ENCODE data around the gene PLAAT1.

The PLAAT1 gene

GRCh38 chr3:193214445-193214844 is 26.6 kb upstream of the PLAAT1 start:
- no peak for DNase-seq (ENCODE audit: low read depth, low spot score)
- H3K36me3 ChIP-seq (ENCODE audit: insufficient read depth, low read length): no peaks in the 10 kb centered on the region
- TF ChIP-seq EZH2 (IDR thresholded peaks at IDR 0.05): no peak
- no peak for TF ChIP-seq FOXP2 (optimal IDR thresholded peaks at IDR 0.05; ENCODE audit: control extremely low read depth, extremely low read length, insufficient read depth)
- TF ChIP-seq POLR2AphosphoS5 (IDR thresholded peaks at IDR 0.05; ENCODE audit: borderline replicate concordance, low read depth, low read length): no peak

DNA sequence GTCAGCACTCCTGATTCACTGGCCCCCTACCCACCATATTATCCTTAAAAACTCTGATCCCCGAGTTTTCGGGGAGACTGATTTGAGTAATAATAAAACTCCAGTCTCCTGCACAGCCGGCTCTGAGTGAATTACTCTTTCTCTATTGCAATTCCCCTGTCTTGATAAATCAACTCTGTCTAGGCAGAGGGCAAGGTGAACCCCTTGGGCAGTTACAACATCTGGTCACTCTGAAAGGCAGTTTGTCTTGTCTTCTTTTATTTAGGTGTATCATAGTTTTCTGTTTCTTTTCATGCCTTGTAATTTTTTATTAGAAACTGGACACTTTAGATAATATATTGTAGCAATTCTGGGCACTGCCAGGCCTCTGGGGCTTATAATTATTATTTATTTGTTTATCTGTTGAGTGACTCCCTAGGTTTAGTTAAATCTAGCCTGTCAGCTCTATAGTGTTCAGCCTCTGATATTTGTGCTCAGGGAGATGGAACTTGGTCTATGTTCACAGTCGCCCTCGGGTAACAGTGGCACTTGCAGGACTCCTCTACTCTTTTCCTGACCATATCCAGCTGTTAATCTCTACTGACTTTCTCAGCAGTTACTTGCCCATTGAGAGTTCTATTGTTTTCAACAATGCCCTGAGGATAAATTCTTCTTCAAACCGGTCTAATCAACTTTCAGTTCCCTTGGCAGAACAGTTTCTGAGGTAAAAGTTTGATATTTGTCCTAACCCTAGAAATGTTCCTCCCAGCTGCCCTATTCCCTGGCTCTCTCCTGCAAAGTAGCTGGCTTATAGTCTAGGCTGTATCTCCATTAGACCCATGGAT is 15.5 kb upstream of the PLAAT1 start:
- no peak for TF ChIP-seq FOXP2 (optimal IDR thresholded peaks at IDR 0.05; ENCODE audit: control extremely low read depth, extremely low read length, insufficient read depth)
- TF ChIP-seq EZH2 (IDR thresholded peaks at IDR 0.05): no peak
- Histone ChIP-seq H3K27ac (no peak overlapping the region), H3K9ac (ENCODE audit: insufficient read length) (no peak overlapping the region)

More at GRCh38 chr3:193214445-193214844, 26.6 kb upstream of the PLAAT1 start:
- Histone ChIP-seq H3K9ac (ENCODE audit: insufficient read length) (no peak overlapping the region), H3K4me3 (no peak overlapping the region), H3K27ac (no peak overlapping the region), H3K9me3 (ENCODE audit: low read depth, low read length) (no peaks in the 10 kb centered on the region)

GRCh38 chr3:193228206-193228605 is 12.8 kb upstream of the PLAAT1 start:
- DNase-seq (ENCODE audit: low read depth, low spot score): no peak
- Histone ChIP-seq H3K9me3 (ENCODE audit: low read depth, low read length) (no peaks in the 10 kb centered on the region), H3K27ac (no peak overlapping the region), H3K9ac (ENCODE audit: insufficient read length) (no peak overlapping the region), H3K36me3 (ENCODE audit: insufficient read depth, low read length) (no peaks in the 10 kb centered on the region), H3K4me3 (no peak overlapping the region)
- TF ChIP-seq EZH2 (IDR thresholded peaks at IDR 0.05) (no peak), FOXP2 (optimal IDR thresholded peaks at IDR 0.05; ENCODE audit: control extremely low read depth, extremely low read length, insufficient read depth) (no peak), POLR2AphosphoS5 (IDR thresholded peaks at IDR 0.05; ENCODE audit: borderline replicate concordance, low read depth, low read length) (no peak)

More for the DNA sequence above, 15.5 kb upstream of the PLAAT1 start:
- Histone ChIP-seq H3K36me3 (ENCODE audit: insufficient read depth, low read length) (no peaks in the 10 kb centered on the region), H3K4me3 (no peak overlapping the region), H3K9me3 (ENCODE audit: low read depth, low read length) (no peaks in the 10 kb centered on the region)
- no peak for DNase-seq (ENCODE audit: low read depth, low spot score)

GRCh38 chr3:193229851-193230420 is 11.1 kb upstream of the PLAAT1 start:
- Histone ChIP-seq H3K4me3 (no peak overlapping the region), H3K9ac (ENCODE audit: insufficient read length) (no peak overlapping the region), H3K9me3 (ENCODE audit: low read depth, low read length) (no peaks in the 10 kb centered on the region), H3K36me3 (ENCODE audit: insufficient read depth, low read length) (no peaks in the 10 kb centered on the region), H3K27ac (no peak overlapping the region)
- TF ChIP-seq POLR2AphosphoS5 (IDR thresholded peaks at IDR 0.05; ENCODE audit: borderline replicate concordance, low read depth, low read length): no peak
- no peak for TF ChIP-seq EZH2 (IDR thresholded peaks at IDR 0.05)
- no peak for TF ChIP-seq FOXP2 (optimal IDR thresholded peaks at IDR 0.05; ENCODE audit: control extremely low read depth, extremely low read length, insufficient read depth)
- DNase-seq (ENCODE audit: low read depth, low spot score): no peak

DNA sequence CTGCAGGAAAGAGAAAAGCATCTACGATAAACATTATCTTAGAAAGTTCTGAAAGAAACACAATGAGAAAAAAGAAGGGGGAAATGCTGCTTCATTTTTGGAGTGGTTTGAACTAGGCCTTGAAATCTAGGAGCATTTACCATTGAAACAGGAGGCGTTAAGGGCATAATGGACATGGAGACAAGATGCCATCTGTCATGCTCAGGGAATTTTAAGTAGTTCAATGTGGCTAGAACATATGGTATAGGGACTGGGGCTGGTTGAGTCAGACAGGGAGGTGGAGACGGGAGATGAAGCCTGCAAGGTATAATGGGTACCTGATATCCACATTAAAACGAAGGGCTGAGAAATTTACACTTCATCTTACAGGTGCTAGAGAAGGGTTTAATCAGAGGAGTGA is 10.4 kb upstream of the PLAAT1 start:
- TF ChIP-seq POLR2AphosphoS5 (IDR thresholded peaks at IDR 0.05; ENCODE audit: borderline replicate concordance, low read depth, low read length): no peak
- no peak for TF ChIP-seq EZH2 (IDR thresholded peaks at IDR 0.05)
- TF ChIP-seq FOXP2 (optimal IDR thresholded peaks at IDR 0.05; ENCODE audit: control extremely low read depth, extremely low read length, insufficient read depth): no peak
- no peak for DNase-seq (ENCODE audit: low read depth, low spot score)
- no peaks in the 10 kb centered on the region for H3K36me3 ChIP-seq (ENCODE audit: insufficient read depth, low read length)
- H3K9ac ChIP-seq (ENCODE audit: insufficient read length): no peak overlapping the region
- no peak overlapping the region for H3K4me3 ChIP-seq
- no peak overlapping the region for H3K27ac ChIP-seq
- no peaks in the 10 kb centered on the region for H3K9me3 ChIP-seq (ENCODE audit: low read depth, low read length)

DNA sequence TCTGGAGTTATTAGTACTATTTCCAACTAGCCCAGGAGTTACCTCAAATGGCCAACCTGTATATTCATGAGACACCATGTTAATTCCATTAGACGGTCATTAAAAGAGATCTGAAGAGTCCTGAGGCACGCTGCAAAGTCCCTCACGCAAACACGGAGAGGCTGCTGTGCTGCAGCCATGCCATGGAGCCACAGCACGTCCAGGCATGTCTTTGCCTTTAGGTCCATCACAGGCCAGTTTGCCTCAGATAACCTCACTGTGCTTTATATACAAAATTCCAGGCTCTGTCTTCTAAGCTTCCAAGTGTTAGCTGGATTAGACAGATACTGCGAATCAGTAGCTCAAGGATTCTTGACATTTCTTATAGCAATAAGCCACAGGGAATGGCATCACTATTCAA is 9.8 kb upstream of the PLAAT1 start:
- DNase-seq (ENCODE audit: low read depth, low spot score): no peak
- H3K9ac ChIP-seq (ENCODE audit: insufficient read length): no peak overlapping the region

DNA sequence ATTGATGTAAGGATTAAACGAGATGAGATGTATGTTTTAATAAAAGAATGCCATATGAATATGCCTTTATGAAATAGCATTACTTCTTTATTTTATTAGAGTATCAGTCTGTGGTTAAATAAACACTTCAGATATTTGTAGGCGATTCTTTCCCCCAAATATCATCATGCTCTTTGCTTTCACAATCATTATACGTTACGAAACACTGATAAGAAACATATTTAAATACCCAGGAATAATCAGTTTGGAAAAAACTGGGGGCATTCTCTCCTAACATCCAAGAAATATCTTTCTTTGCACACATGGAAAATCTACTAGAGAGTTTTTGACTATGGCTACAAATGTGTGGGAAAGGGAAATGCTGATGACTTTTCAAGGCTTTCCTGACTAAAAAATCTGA is 4.4 kb upstream of the PLAAT1 start:
- Histone ChIP-seq H3K9ac (ENCODE audit: insufficient read length) (no peak overlapping the region), H3K4me3 (peak overlapping the region; percentile 37), H3K9me3 (ENCODE audit: low read depth, low read length) (no peaks in the 10 kb centered on the region), H3K36me3 (ENCODE audit: insufficient read depth, low read length) (no peaks in the 10 kb centered on the region), H3K27ac (peak overlapping the region; percentile 6; the same call in 1 of the 2 replicates)
- no peak for DNase-seq (ENCODE audit: low read depth, low spot score)
- TF ChIP-seq EZH2 (IDR thresholded peaks at IDR 0.05): no peak
- TF ChIP-seq FOXP2 (optimal IDR thresholded peaks at IDR 0.05; ENCODE audit: control extremely low read depth, extremely low read length, insufficient read depth): no peak
- no peak for TF ChIP-seq POLR2AphosphoS5 (IDR thresholded peaks at IDR 0.05; ENCODE audit: borderline replicate concordance, low read depth, low read length)

More for the DNA sequence above, 9.8 kb upstream of the PLAAT1 start:
- H3K9me3 ChIP-seq (ENCODE audit: low read depth, low read length): no peaks in the 10 kb centered on the region
- no peak for TF ChIP-seq EZH2 (IDR thresholded peaks at IDR 0.05)
- H3K27ac ChIP-seq: no peak overlapping the region
- H3K4me3 ChIP-seq: no peak overlapping the region
- no peaks in the 10 kb centered on the region for H3K36me3 ChIP-seq (ENCODE audit: insufficient read depth, low read length)

DNA sequence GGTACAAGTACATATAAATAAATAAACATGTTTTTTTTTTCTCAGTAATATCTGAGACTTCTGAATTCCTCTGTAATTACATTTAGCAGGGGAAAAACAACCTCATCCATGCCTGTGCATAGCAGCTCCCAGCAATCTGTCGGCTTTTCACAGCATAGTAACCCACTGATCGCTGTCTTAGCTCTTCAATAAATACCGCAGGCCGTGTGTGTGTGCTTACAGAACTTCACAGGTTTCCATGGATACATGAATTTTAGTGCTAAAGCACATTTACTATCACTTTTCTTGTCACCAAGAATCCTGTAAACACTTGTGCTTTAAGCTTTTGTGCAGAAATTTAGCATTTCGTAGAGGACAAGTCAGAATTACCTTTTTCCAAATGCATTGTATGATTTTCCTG is 4.0 kb upstream of the PLAAT1 start:
- Histone ChIP-seq H3K9ac (ENCODE audit: insufficient read length) (no peak overlapping the region), H3K36me3 (ENCODE audit: insufficient read depth, low read length) (no peaks in the 10 kb centered on the region), H3K27ac (peak overlapping the region; percentile 6; the same call in 1 of the 2 replicates), H3K4me3 (peak overlapping the region; percentile 37), H3K9me3 (ENCODE audit: low read depth, low read length) (no peaks in the 10 kb centered on the region)
- no peak for TF ChIP-seq FOXP2 (optimal IDR thresholded peaks at IDR 0.05; ENCODE audit: control extremely low read depth, extremely low read length, insufficient read depth)
- DNase-seq (ENCODE audit: low read depth, low spot score): no peak

DNA sequence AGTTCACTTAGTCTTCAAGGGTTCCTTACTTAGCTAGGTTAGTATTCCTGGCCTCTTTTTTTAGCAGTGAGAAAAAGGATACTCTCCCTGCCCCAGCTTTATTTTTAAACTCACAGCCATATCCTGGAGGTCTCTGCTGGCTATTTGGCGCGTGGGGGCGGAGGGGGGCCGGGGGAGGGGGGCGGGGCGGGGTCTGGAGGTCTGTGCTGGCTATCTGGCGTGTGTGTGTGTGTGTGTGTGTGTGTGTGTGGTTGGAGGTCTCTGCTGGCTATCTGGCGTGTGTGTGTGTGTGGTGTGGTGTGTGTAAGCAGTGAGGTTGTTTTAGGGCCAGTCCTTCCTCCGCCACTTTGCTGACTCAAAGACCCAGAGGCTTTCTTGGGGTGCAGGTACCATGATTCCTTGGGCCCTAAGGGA is 579 bp upstream of the PLAAT1 start:
- no peaks in the 10 kb centered on the region for H3K36me3 ChIP-seq (ENCODE audit: insufficient read depth, low read length)

More for the DNA sequence above, 579 bp upstream of the PLAAT1 start:
- DNase-seq (ENCODE audit: low read depth, low spot score): no peak
- Histone ChIP-seq H3K9ac (ENCODE audit: insufficient read length) (peak overlapping the region; percentile 63), H3K9me3 (ENCODE audit: low read depth, low read length) (no peaks in the 10 kb centered on the region), H3K4me3 (peak overlapping the region; percentile 79), H3K27ac (no peak overlapping the region)
- TF ChIP-seq EZH2 (IDR thresholded peaks at IDR 0.05) (no peak), POLR2AphosphoS5 (IDR thresholded peaks at IDR 0.05; ENCODE audit: borderline replicate concordance, low read depth, low read length) (no peak), FOXP2 (optimal IDR thresholded peaks at IDR 0.05; ENCODE audit: control extremely low read depth, extremely low read length, insufficient read depth) (no peak)
